Epithelial cell of prostate (primary cell): ENCODE measurements around the gene SPTSSA.
"Not testable (repeated sequence)": the region's sequence is repeated elsewhere in the genome, so short reads cannot be mapped to it uniquely, and the experiment has no call there.

ENCODE experiments used
- DNase-seq: peaks from one replicate; pipeline ENCODE4 v3.0.0-alpha.2; 2011; ENCODE audit warnings: low read depth, low spot score
- H3K27ac ChIP-seq: fragments of 450-650 bp; 2 replicates; pipeline ENCODE4 v1.5.1; 2017; ENCODE audit warnings: mild to moderate bottlenecking

The SPTSSA gene

DNA sequence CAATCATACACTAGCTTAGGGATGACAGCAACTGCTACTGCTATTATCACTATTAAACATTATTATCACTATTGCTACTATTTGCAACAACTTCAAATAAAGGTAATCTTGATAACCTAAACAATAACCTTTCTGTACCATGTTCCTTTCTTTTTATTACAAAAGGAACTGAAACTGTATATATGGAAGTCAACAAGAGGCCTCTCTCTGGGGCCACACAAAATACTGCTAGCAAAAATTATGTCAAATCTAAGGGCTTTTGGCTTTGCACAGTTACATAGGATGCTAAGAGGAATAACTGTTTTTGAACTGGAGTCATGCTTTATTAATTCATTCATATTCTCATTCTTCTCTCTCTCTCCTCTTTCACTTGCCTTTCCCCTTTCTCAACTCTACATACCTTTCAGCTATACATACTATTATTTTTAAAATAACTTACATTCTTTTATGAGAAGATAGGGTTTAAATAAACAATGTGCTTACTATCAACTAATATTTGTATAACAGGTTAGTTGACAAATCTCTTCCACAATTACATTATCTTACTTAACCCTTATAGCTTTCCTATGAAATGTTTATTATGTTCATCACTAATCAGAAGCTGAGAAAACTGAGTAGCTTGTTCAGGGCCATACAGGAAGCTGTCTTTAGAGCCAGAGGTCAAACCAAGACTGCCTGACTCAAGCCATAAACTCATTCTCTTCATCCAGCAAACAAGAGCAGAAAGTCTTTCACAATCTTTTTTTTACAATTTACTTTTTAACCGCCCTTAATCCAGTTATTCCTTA is 25.7 kb downstream of the SPTSSA start:
- peak; percentile 14 for DNase-seq
- H3K27ac ChIP-seq, result no peak overlapping the region

DNA sequence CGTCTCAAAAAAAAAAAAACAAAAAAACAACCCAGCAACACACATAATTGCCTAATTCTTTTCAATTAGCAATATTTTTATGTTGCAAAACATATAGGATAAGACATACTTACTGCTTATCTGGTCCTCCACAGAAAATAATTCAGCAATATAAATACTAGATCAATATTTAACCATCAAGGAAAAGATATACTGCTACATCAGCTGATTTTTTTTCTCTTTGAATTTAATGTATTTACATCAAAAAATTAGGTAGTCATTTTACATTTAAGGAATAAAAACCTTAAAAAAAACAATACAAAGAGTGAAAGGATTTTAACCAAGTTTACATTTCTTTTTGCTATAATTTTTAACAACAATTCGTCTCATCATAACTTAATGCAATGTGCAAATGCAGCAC is 28.1 kb downstream of the SPTSSA start:
- no peak overlapping the region for H3K27ac ChIP-seq
- no peak for DNase-seq

- H3K27ac ChIP-seq, DNase-seq: not testable (repeated sequence)
Measured at GRCh38 chr14:34428102-34428466, 34.0 kb downstream of the SPTSSA start.

DNA sequence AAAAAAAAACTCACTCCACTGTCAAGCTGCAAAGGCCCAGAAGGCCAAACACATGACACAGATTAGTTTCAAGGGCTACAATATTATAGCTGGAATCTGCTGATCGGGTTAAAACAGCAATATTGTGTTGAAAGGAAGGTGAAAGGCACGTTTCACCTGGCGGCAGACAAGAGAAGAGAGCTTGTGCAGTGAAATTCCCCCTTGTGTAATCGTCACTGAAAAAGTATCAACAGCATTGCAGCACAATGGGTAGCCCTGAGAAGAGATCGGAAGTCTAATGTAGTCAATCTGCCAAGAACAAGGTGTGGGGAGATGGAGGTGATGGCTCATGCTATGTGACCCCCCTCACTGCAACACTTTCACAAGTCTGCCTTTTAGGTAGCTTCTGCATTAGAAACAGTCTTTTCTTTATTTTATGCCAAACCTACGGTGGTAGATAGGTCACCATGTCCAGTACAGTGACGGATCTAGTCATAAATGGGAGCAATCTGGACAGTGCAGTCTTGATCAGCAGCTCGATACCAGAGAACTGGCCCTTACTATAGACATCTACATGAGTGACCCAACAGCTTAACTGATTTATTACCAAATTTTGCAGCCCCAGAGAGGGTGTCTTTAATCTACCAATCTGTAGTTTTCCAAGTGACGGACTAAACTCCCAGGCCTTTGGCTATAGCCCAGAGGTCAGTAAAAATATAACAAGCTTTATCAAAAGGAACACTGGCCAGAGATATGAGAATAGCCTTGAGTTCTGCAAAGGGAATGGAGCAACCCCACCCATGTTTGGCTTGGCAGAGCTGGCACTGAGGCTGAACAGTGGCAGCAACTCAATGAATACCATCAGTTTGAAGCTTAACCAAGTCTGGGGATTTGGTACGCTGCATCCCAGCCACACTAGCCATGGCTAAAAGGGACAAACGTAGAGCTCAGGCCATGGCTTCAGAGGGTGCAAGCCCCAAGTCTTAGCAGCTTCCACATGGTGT is 35.4 kb downstream of the SPTSSA start:
- DNase-seq, result no peak

GRCh38 chr14:34425095-34425851 is 36.8 kb downstream of the SPTSSA start:
- H3K27ac ChIP-seq, result peak overlapping the region; percentile 77
- peak; percentile 18 for DNase-seq

More for the DNA sequence above, 35.4 kb downstream of the SPTSSA start:
- peak overlapping the region; percentile 77 for H3K27ac ChIP-seq

DNA sequence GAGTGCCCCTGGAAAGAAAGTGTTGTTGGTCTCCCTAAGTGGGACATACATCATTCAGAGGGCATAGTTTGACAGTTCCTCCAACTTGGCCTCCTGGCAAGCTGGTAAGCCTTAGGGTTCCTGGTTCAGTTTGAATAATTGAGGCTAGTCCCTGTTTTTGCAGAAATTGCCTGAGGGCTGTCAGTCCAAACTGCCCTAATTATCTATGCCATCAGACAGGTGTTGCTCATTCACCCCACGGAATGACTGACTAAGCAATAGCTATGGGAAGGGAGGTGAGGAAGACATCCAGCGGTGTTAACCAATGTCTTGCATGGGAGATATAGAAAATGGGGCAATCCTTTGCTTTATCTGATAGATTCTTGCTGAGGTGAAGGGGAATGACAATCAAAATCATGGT is 37.6 kb downstream of the SPTSSA start:
- no peak for DNase-seq
- peak overlapping the region; percentile 77 for H3K27ac ChIP-seq

DNA sequence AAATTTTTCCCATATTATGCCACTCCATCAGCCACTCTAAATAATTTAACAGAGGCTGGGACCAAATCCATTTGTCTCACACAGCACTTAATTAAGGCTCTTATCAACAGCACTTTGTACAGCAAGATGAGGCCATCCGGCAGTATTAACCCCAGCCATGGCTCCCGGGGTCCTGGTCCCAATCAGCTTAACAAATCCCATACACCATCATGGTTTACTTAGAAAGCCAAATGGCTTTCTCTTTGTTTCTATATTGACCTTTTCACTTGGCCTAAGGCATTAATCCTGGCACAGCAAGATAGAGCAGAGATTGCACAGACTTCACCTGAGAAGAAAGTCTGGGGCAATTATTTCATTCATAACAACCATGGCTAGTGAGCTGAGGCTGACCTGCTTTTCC is 38.6 kb downstream of the SPTSSA start:
- no peak for DNase-seq
- H3K27ac ChIP-seq, result no peak overlapping the region

DNA sequence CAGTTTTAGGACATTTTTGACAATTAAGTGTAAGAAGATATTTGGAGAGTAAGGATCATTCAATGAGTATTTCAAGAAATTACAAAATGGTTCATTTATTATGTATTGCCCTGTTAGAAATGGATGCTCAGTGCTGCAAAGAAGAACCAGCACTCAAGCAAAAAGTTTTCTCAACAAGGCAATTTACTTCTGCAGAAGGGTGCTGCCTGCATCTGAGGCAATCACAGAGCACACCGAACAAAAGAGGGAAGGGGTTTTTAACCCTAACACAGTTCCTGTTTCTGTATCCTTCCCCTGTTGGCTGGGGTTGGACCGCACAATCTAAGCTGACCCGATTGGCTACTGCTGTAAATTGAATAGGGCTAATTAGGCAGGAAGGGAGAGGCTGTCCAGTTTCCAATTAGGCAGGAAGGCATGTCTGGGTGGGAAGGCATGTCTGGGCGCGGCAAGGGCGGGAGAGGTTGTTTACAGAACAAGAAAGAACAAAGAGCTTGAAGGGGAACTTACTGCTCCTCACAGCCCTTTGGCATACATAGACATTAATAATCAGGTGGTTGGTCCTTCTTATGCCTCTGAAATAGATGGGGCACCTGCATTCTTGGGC is 41.4 kb downstream of the SPTSSA start:
- no peak overlapping the region for H3K27ac ChIP-seq
- DNase-seq, result no peak

GRCh38 chr14:34409721-34410120 is 52.3 kb downstream of the SPTSSA start:
- no peak overlapping the region for H3K27ac ChIP-seq
- DNase-seq, result no peak

GRCh38 chr14:34407951-34408350 is 54.1 kb downstream of the SPTSSA start:
- no peak overlapping the region for H3K27ac ChIP-seq
- no peak for DNase-seq

DNA sequence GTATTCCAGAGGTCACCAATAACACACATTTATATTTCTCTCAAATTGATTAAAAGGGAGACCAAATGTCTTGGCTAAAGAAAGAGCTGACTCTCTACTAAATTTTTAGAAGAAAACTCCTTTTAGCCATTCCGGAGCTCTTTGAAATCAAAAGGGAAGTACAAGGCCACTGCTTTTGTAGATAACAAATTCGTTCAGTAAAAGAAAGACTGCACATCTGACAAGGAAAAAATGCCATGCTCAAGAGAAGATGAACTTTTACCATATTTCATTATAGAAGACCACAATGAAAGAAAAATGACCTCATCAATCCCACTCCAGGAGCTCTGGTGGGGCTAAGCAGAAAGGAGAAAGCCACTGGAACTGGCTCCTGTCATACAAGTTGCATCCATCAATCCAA is 57.6 kb downstream of the SPTSSA start:
- H3K27ac ChIP-seq, result no peak overlapping the region
- no peak for DNase-seq

GRCh38 chr14:34403646-34404045 is 58.4 kb downstream of the SPTSSA start:
- H3K27ac ChIP-seq, result no peak overlapping the region
- DNase-seq, result no peak

- no peak for DNase-seq
Measured at GRCh38 chr14:34398024-34398423, 64.0 kb downstream of the SPTSSA start.

DNA sequence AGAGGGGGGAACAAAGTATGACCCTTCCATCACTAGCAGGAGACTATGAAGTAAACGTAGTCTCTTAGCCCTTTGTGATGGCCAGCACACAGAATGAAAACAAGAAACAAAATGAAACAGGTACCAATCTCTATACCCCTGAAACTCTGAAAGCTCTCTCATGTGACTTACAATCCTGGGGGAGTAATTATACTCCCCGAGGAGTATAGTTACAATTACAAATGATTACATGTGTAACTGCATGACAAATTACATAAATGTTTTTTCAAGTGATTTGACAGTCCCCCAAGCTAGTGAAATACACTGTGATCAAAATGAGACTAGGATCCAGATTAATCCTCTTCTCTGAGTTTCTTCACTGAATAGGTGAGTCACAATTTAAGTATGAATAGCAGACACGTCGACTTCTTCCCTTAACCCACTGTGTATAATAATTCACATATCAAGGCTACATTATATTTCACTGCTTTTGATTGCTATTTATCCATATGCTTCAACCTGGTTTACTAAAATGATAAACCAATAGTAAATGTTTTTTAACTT is 74.0 kb downstream of the SPTSSA start:
- H3K27ac ChIP-seq, result no peak overlapping the region

More at GRCh38 chr14:34398024-34398423, 64.0 kb downstream of the SPTSSA start:
- no peak overlapping the region for H3K27ac ChIP-seq

GRCh38 chr14:34386865-34387485 is 75.1 kb downstream of the SPTSSA start:
- no peak overlapping the region for H3K27ac ChIP-seq
- no peak for DNase-seq

More for the DNA sequence above, 74.0 kb downstream of the SPTSSA start:
- DNase-seq, result no peak

DNA sequence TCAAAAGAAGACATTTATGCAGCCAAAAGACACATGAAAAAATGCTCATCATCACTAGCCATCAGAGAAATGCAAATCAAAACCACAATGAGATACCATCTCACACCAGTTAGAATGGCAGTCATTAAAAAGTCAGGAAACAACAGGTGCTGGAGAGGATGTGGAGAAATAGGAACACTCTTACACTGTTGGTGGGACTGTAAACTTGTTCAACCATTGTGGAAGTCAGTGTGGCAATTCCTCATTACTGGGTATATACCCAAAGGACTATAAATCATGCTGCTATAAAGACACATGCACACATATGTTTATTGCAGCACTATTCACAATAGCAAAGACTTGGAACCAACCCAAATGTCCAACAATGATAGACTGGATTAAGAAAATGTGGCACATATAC is 76.2 kb downstream of the SPTSSA start:
- not testable (repeated sequence) for H3K27ac ChIP-seq, DNase-seq

DNA sequence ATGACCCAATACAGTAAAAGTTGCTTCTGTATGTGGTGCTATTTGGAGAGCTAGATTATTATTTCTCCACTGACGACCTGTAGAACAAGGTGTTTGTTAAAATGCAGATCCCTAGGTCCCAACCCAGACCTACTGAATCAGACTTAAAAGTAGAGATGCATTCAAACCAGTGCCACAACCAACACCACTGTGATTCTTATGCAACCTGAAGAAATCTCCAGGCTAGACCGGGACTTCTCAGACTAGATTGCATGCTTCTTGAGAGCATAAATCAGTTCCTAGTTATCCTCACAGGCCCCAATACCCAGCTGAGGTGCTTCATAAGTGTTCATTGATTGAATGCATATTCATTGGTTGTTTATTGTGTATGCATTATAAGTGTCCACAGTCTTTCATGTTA is 78.2 kb downstream of the SPTSSA start:
- no peak overlapping the region for H3K27ac ChIP-seq
- DNase-seq, result no peak
